WERI-Rb-1 (cell line): Measurements from ENCODE around the gene SRPK2.

Experiments used
- DNase-seq: peaks from one replicate; pipeline ENCODE4 v3.0.0-alpha.2; 2020
- H3K27ac ChIP-seq: fragments of 250-450 bp; sonication (Bioruptor Pico); 2 replicates; pipeline ENCODE4 v1.5.1; 2020; ENCODE audit warnings: mild to moderate bottlenecking, moderate library complexity
- H3K27me3 ChIP-seq: fragments of 250-450 bp; sonication (Bioruptor Pico); 2 replicates; pipeline ENCODE4 v1.5.1; 2021; ENCODE audit warnings: mild to moderate bottlenecking, low read depth, moderate library complexity; ENCODE audit not compliant: insufficient read depth, severe bottlenecking
- H3K36me3 ChIP-seq: fragments of 250-450 bp; sonication (Bioruptor Pico); 2 replicates; pipeline ENCODE4 v1.5.1; 2020; ENCODE audit warnings: mild to moderate bottlenecking, moderate library complexity
- H3K4me3 ChIP-seq: 2 replicates; pipeline ENCODE4 v1.5.1; 2011; ENCODE audit warnings: low read depth, mild to moderate bottlenecking, control low read depth, low read length
- H3K9me3 ChIP-seq: fragments of 250-450 bp; sonication (Bioruptor Pico); 2 replicates; pipeline ENCODE4 v1.5.1; 2021; ENCODE audit warnings: mild to moderate bottlenecking, moderate library complexity; ENCODE audit not compliant: severe bottlenecking
- CTCF ChIP-seq: IDR thresholded peaks from 2 replicates; pipeline ENCODE4 v1.5.1; 2011; ENCODE audit warnings: low read depth, mild to moderate bottlenecking, control low read depth, inconsistent platforms, low read length

The SRPK2 gene

GRCh38 chr7:105322655-105323277 is 66.0 kb downstream of the SRPK2 start:
- DNase-seq = no peak
- no peak for TF ChIP-seq CTCF
- H3K27ac ChIP-seq = no peak overlapping the region

GRCh38 chr7:105321754-105322455 is 66.8 kb downstream of the SRPK2 start:
- no peak overlapping the region for H3K27ac ChIP-seq
- no peak for DNase-seq
- no peak for TF ChIP-seq CTCF
- no peaks in the 10 kb centered on the region for H3K27me3 ChIP-seq
- H3K9me3 ChIP-seq = no peaks in the 10 kb centered on the region
- no peaks in the 10 kb centered on the region for H3K36me3 ChIP-seq
- no peak overlapping the region for H3K4me3 ChIP-seq

More at GRCh38 chr7:105322655-105323277, 66.0 kb downstream of the SRPK2 start:
- Histone ChIP-seq H3K9me3 (no peaks in the 10 kb centered on the region), H3K4me3 (no peak overlapping the region), H3K27me3 (no peaks in the 10 kb centered on the region), H3K36me3 (no peaks in the 10 kb centered on the region)

GRCh38 chr7:105320896-105321295 is 67.8 kb downstream of the SRPK2 start:
- H3K9me3 ChIP-seq = no peaks in the 10 kb centered on the region
- H3K27ac ChIP-seq = no peak overlapping the region
- no peak for TF ChIP-seq CTCF
- no peak overlapping the region for H3K4me3 ChIP-seq
- DNase-seq = no peak
- no peaks in the 10 kb centered on the region for H3K27me3 ChIP-seq
- H3K36me3 ChIP-seq = no peaks in the 10 kb centered on the region

- H3K4me3 ChIP-seq = no peak overlapping the region
- no peak for TF ChIP-seq CTCF
Observed at GRCh38 chr7:105319578-105319977, 69.1 kb downstream of the SRPK2 start.

GRCh38 chr7:105316578-105317344 is 72.0 kb downstream of the SRPK2 start:
- no peak for TF ChIP-seq CTCF
- Histone ChIP-seq H3K9me3 (no peaks in the 10 kb centered on the region), H3K4me3 (no peak overlapping the region), H3K36me3 (no peaks in the 10 kb centered on the region), H3K27me3 (no peaks in the 10 kb centered on the region), H3K27ac (no peak overlapping the region)
- DNase-seq = no peak

More at GRCh38 chr7:105319578-105319977, 69.1 kb downstream of the SRPK2 start:
- DNase-seq = no peak
- H3K9me3 ChIP-seq = no peaks in the 10 kb centered on the region
- no peaks in the 10 kb centered on the region for H3K27me3 ChIP-seq
- H3K27ac ChIP-seq = no peak overlapping the region
- H3K36me3 ChIP-seq = no peaks in the 10 kb centered on the region
